ENCODE results near the gene SYNDIG1. TPM values are rescaled to one million over a fixed set of nuclear protein-coding genes. Genes with fewer than 3 reads are reported as not detected.

Gene SYNDIG1
- total and polyA plus RNA-seq, 4 donors, result 23.9 to 46.4 (median 33.1) TPM

- Histone ChIP-seq H3K27me3 (ENCODE audit: control insufficient read depth, insufficient read depth, low read length) (no peaks in the 10 kb centered on the region), H3K4me3 (ENCODE audit: low read depth, low read length) (no peak overlapping the region), H3K9me3 (ENCODE audit: control insufficient read depth, insufficient read depth, low read length) (no peaks in the 10 kb centered on the region), H3K36me3 (ENCODE audit: control insufficient read depth, insufficient read depth, low read length) (no peaks in the 10 kb centered on the region), H3K27ac (ENCODE audit: low read depth, low read length) (no peak overlapping the region), H3K4me1 (ENCODE audit: control insufficient read depth, insufficient read depth, low read length) (peaks cover 12% of the 10 kb centered on the region)
- no peak for DNase-seq (ENCODE audit: low read depth in 4 of 6, low spot score in 6 of 6)
- 82% methylated on average over 6 of the region's 6 CpGs for WGBS (ENCODE audit: insufficient coverage)
Measured at GRCh38 chr20:24700166-24700860, 230.9 kb downstream of the SYNDIG1 start.

- no peak overlapping the region for H3K4me3 ChIP-seq (ENCODE audit: low read depth, low read length)
- no peaks in the 10 kb centered on the region for H3K36me3 ChIP-seq (ENCODE audit: control insufficient read depth, insufficient read depth, low read length)
- no peak for DNase-seq (ENCODE audit: low read depth in 4 of 6, low spot score in 6 of 6)
- no peaks in the 10 kb centered on the region for H3K27me3 ChIP-seq (ENCODE audit: control insufficient read depth, insufficient read depth, low read length)
- H3K27ac ChIP-seq (ENCODE audit: low read depth, low read length), result no peak overlapping the region
- H3K4me1 ChIP-seq (ENCODE audit: control insufficient read depth, insufficient read depth, low read length), result peaks cover 12% of the 10 kb centered on the region
- WGBS (ENCODE audit: insufficient coverage), result 89% methylated on average over 5 of the region's 6 CpGs
- H3K9me3 ChIP-seq (ENCODE audit: control insufficient read depth, insufficient read depth, low read length), result no peaks in the 10 kb centered on the region
Measured at GRCh38 chr20:24701027-24701426, 231.6 kb downstream of the SYNDIG1 start.

GRCh38 chr20:24701668-24702067, 232.2 kb downstream of the SYNDIG1 start:
- 77% methylated on average over 3 of the region's 6 CpGs for WGBS (ENCODE audit: insufficient coverage)
- Histone ChIP-seq H3K4me1 (ENCODE audit: control insufficient read depth, insufficient read depth, low read length) (peaks cover 12% of the 10 kb centered on the region), H3K36me3 (ENCODE audit: control insufficient read depth, insufficient read depth, low read length) (no peaks in the 10 kb centered on the region), H3K27me3 (ENCODE audit: control insufficient read depth, insufficient read depth, low read length) (no peaks in the 10 kb centered on the region), H3K4me3 (ENCODE audit: low read depth, low read length) (no peak overlapping the region), H3K9me3 (ENCODE audit: control insufficient read depth, insufficient read depth, low read length) (no peaks in the 10 kb centered on the region), H3K27ac (ENCODE audit: low read depth, low read length) (no peak overlapping the region)
- no peak for DNase-seq (ENCODE audit: low read depth in 4 of 6, low spot score in 6 of 6)

GRCh38 chr20:24702501-24703283, 233.3 kb downstream of the SYNDIG1 start:
- Histone ChIP-seq H3K36me3 (ENCODE audit: control insufficient read depth, insufficient read depth, low read length) (no peaks in the 10 kb centered on the region), H3K4me3 (ENCODE audit: low read depth, low read length) (no peak overlapping the region), H3K27me3 (ENCODE audit: control insufficient read depth, insufficient read depth, low read length) (no peaks in the 10 kb centered on the region), H3K9me3 (ENCODE audit: control insufficient read depth, insufficient read depth, low read length) (no peaks in the 10 kb centered on the region), H3K27ac (ENCODE audit: low read depth, low read length) (no peak overlapping the region), H3K4me1 (ENCODE audit: control insufficient read depth, insufficient read depth, low read length) (peaks cover 12% of the 10 kb centered on the region)
- no peak for DNase-seq (ENCODE audit: low read depth in 4 of 6, low spot score in 6 of 6)
- WGBS (ENCODE audit: insufficient coverage), result 89% methylated on average over 15 of the region's 16 CpGs

GRCh38 chr20:24703284-24703610, 233.8 kb downstream of the SYNDIG1 start:
- 95% methylated on average over 9 of the region's 9 CpGs for WGBS (ENCODE audit: insufficient coverage)
- Histone ChIP-seq H3K27ac (ENCODE audit: low read depth, low read length) (no peak overlapping the region), H3K36me3 (ENCODE audit: control insufficient read depth, insufficient read depth, low read length) (no peaks in the 10 kb centered on the region), H3K4me1 (ENCODE audit: control insufficient read depth, insufficient read depth, low read length) (peaks cover 12% of the 10 kb centered on the region), H3K27me3 (ENCODE audit: control insufficient read depth, insufficient read depth, low read length) (no peaks in the 10 kb centered on the region), H3K9me3 (ENCODE audit: control insufficient read depth, insufficient read depth, low read length) (no peaks in the 10 kb centered on the region), H3K4me3 (ENCODE audit: low read depth, low read length) (no peak overlapping the region)
- DNase-seq (ENCODE audit: low read depth in 4 of 6, low spot score in 6 of 6), result no peak

GRCh38 chr20:24704899-24705298, 235.5 kb downstream of the SYNDIG1 start:
- Histone ChIP-seq H3K36me3 (ENCODE audit: control insufficient read depth, insufficient read depth, low read length) (no peaks in the 10 kb centered on the region), H3K27me3 (ENCODE audit: control insufficient read depth, insufficient read depth, low read length) (no peaks in the 10 kb centered on the region), H3K9me3 (ENCODE audit: control insufficient read depth, insufficient read depth, low read length) (no peaks in the 10 kb centered on the region), H3K4me1 (ENCODE audit: control insufficient read depth, insufficient read depth, low read length) (peaks cover 11% of the 10 kb centered on the region), H3K4me3 (ENCODE audit: low read depth, low read length) (no peak overlapping the region), H3K27ac (ENCODE audit: low read depth, low read length) (no peak overlapping the region)
- DNase-seq (ENCODE audit: low read depth in 4 of 6, low spot score in 6 of 6), result no peak
- WGBS (ENCODE audit: insufficient coverage), result no CpG with 5 or more reads among the region's 3 CpGs

GRCh38 chr20:24705486-24705885, 236.1 kb downstream of the SYNDIG1 start:
- Histone ChIP-seq H3K27ac (ENCODE audit: low read depth, low read length) (no peak overlapping the region), H3K27me3 (ENCODE audit: control insufficient read depth, insufficient read depth, low read length) (no peaks in the 10 kb centered on the region), H3K4me1 (ENCODE audit: control insufficient read depth, insufficient read depth, low read length) (peaks cover 5% of the 10 kb centered on the region), H3K36me3 (ENCODE audit: control insufficient read depth, insufficient read depth, low read length) (no peaks in the 10 kb centered on the region), H3K9me3 (ENCODE audit: control insufficient read depth, insufficient read depth, low read length) (no peaks in the 10 kb centered on the region), H3K4me3 (ENCODE audit: low read depth, low read length) (no peak overlapping the region)
- 70% methylated on average over 2 of the region's 4 CpGs for WGBS (ENCODE audit: insufficient coverage)
- no peak for DNase-seq (ENCODE audit: low read depth in 4 of 6, low spot score in 6 of 6)

GRCh38 chr20:24708411-24709295, 239.2 kb downstream of the SYNDIG1 start:
- H3K9me3 ChIP-seq (ENCODE audit: control insufficient read depth, insufficient read depth, low read length), result no peaks in the 10 kb centered on the region
- DNase-seq (ENCODE audit: low read depth in 4 of 6, low spot score in 6 of 6), result peak in 1 of 6 donors; percentile 38
- H3K27me3 ChIP-seq (ENCODE audit: control insufficient read depth, insufficient read depth, low read length), result no peaks in the 10 kb centered on the region
- no peaks in the 10 kb centered on the region for H3K36me3 ChIP-seq (ENCODE audit: control insufficient read depth, insufficient read depth, low read length)
- no peaks in the 10 kb centered on the region for H3K4me1 ChIP-seq (ENCODE audit: control insufficient read depth, insufficient read depth, low read length)
- no peak overlapping the region for H3K4me3 ChIP-seq (ENCODE audit: low read depth, low read length)
- 86% methylated on average over 1 of the region's 8 CpGs for WGBS (ENCODE audit: insufficient coverage)
- H3K27ac ChIP-seq (ENCODE audit: low read depth, low read length), result no peak overlapping the region

All from spinal cord (tissue), 10 donors.